ENCODE measurements around the gene MED29. TPM values are rescaled to one million over a fixed set of nuclear protein-coding genes. Genes with fewer than 3 reads are reported as not detected.
A peak's percentile ranks its signal among the peaks of the same experiment; 100 is the strongest.

The MED29 gene
- total RNA-seq, 1 donor from 2014 or later, result 27.0 TPM

DNA sequence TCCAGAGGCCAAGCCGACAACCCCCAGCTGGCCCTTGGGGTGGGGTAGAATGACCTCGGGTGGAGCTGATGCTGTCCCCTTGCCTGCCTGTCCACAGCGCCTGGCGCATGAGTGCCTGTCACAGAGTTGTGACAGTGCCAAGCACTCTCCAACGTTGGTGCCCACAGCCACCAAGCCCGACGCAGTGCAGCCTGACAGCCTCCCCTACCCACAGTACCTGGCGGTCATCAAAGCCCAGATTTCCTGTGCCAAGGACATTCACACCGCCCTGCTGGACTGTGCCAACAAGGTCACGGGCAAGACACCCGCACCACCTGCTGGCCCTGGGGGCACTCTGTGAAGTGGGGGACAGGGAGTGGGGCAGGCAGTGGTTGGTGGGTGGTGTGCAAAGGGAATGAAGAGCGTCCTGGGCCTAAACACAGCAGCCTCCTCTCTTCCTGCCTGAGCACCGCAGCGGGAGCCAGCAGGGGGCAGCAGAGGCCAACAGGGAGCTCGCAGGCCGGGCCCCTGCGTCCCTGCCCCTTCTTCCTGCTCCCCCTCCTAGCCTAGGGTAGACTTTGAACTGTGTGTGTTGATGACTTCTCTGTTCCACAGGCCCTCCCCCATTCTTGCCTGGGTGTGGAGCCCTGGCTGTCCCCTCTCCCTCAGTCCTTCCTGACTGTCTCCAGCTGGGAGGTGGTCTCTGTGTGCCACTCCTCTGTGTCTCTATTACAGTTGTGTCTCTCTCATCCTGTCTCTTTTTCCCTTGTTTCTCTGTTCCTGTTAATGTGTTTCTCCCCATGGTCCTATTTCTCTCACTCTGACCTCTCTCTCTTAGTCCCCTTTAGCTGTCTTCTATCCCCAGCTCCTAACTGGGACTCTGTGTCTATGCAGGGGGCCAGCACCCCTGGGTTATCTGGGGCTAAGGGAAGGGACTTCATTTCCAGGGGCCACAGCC is 6.5 kb downstream of the MED29 start:
- H3K4me3 Mint-ChIP-seq (ENCODE audit: unreplicated experiment), result peak overlapping the region; percentile 45
- FAIRE-seq (no peak), DNase-seq (ENCODE audit: low read depth) (peak; percentile 37)
- Histone ChIP-seq H3K36me3 (ENCODE audit: insufficient read depth, low read length) (peaks cover 7% of the 10 kb centered on the region), H3K27ac (ENCODE audit: low read depth, low read length) (peak overlapping the region; percentile 61), H3K4me2 (ENCODE audit: low read length) (peak overlapping the region; percentile 37), H3K27me3 (ENCODE audit: insufficient read depth, low read length) (no peaks in the 10 kb centered on the region), H3K4me1 (ENCODE audit: insufficient read depth, low read length) (peaks cover 32% of the 10 kb centered on the region), H3K9me3 (ENCODE audit: insufficient read depth, low read depth, low read length) (no peaks in the 10 kb centered on the region), H3K9ac (ENCODE audit: low read length) (peak overlapping the region; percentile 68), H3K4me3 (ENCODE audit: insufficient read depth, low read depth, low read length) (no peak overlapping the region), H2AFZ (ENCODE audit: low read depth, low read length) (no peak overlapping the region), H3K79me2 (ENCODE audit: insufficient read depth, low read length) (peaks cover 12% of the 10 kb centered on the region), H4K20me1 (ENCODE audit: insufficient read depth, low read length) (peaks cover 7% of the 10 kb centered on the region)
- H3K9me3 Mint-ChIP-seq (ENCODE audit: unreplicated experiment), result no peaks in the 10 kb centered on the region
- peaks cover 23% of the 10 kb centered on the region for H3K4me1 Mint-ChIP-seq (ENCODE audit: low read depth, unreplicated experiment)
- H3K27ac Mint-ChIP-seq (ENCODE audit: unreplicated experiment), result peak overlapping the region; percentile 68
- no peak for TF ChIP-seq EZH2 (IDR thresholded peaks at IDR 0.05; ENCODE audit: insufficient read depth, low read length)
- TF ChIP-seq, protein P1, sequence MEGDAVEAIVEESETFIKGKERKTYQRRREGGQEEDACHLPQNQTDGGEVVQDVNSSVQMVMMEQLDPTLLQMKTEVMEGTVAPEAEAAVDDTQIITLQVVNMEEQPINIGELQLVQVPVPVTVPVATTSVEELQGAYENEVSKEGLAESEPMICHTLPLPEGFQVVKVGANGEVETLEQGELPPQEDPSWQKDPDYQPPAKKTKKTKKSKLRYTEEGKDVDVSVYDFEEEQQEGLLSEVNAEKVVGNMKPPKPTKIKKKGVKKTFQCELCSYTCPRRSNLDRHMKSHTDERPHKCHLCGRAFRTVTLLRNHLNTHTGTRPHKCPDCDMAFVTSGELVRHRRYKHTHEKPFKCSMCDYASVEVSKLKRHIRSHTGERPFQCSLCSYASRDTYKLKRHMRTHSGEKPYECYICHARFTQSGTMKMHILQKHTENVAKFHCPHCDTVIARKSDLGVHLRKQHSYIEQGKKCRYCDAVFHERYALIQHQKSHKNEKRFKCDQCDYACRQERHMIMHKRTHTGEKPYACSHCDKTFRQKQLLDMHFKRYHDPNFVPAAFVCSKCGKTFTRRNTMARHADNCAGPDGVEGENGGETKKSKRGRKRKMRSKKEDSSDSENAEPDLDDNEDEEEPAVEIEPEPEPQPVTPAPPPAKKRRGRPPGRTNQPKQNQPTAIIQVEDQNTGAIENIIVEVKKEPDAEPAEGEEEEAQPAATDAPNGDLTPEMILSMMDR (IDR thresholded peaks at IDR 0.05; ENCODE audit: insufficient read depth, low read depth, low read length), result peak; percentile 75
- no peaks in the 10 kb centered on the region for H3K27me3 Mint-ChIP-seq (ENCODE audit: low read depth, unreplicated experiment)
- H3K36me3 Mint-ChIP-seq (ENCODE audit: low read depth, unreplicated experiment), result peaks cover 2% of the 10 kb centered on the region

DNA sequence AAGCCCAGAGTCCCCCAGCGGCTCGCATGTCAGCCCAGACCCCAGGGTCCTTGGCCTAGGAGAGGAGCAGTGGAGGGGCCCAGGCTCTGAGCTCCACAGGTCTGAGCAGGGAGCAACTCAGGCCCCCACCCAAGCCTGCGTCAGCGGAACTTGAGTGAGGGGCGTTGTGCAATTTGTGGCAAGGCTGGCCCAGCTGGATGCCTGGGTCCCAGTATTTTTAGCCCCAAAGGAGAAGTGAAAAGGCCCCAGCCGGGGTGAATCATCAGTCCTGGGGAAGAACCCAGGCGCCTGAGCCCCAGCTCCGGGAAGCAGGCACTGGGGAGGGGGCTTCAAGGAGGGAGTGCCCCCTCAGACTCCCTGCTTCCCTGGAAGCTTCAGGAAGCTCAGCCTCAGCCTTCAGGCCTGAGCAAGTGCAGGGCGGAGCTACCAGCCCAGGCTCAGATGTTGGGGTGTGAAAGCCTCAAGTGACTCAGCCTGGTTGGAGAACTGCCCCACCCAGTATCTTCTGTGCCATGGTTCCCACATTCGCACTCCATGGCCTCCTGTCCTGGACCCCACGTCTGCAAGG is 7.2 kb downstream of the MED29 start:
- Mint-ChIP-seq H3K27me3 (ENCODE audit: low read depth, unreplicated experiment) (no peaks in the 10 kb centered on the region), H3K27ac (ENCODE audit: unreplicated experiment) (peak overlapping the region; percentile 68), H3K4me1 (ENCODE audit: low read depth, unreplicated experiment) (peaks cover 23% of the 10 kb centered on the region), H3K9me3 (ENCODE audit: unreplicated experiment) (no peaks in the 10 kb centered on the region), H3K36me3 (ENCODE audit: low read depth, unreplicated experiment) (peaks cover 2% of the 10 kb centered on the region), H3K4me3 (ENCODE audit: unreplicated experiment) (peak overlapping the region; percentile 45)
- H3K9me3 ChIP-seq (ENCODE audit: insufficient read depth, low read depth, low read length), result no peaks in the 10 kb centered on the region
- H3K9ac ChIP-seq (ENCODE audit: low read length), result peak overlapping the region; percentile 68
- H3K4me3 ChIP-seq (ENCODE audit: insufficient read depth, low read depth, low read length), result no peak overlapping the region
- no peaks in the 10 kb centered on the region for H3K27me3 ChIP-seq (ENCODE audit: insufficient read depth, low read length)
- DNase-seq (ENCODE audit: low read depth) (peak; percentile 65), FAIRE-seq (no peak)
- peaks cover 7% of the 10 kb centered on the region for H3K79me2 ChIP-seq (ENCODE audit: insufficient read depth, low read length)
- H4K20me1 ChIP-seq (ENCODE audit: insufficient read depth, low read length), result peaks cover 6% of the 10 kb centered on the region
- peaks cover 39% of the 10 kb centered on the region for H3K4me1 ChIP-seq (ENCODE audit: insufficient read depth, low read length)
- peak overlapping the region; percentile 37 for H3K4me2 ChIP-seq (ENCODE audit: low read length)
- no peak for TF ChIP-seq EZH2 (IDR thresholded peaks at IDR 0.05; ENCODE audit: insufficient read depth, low read length)
- TF ChIP-seq, protein P1 (IDR thresholded peaks at IDR 0.05; ENCODE audit: insufficient read depth, low read depth, low read length), result no peak
- peak overlapping the region; percentile 61 for H3K27ac ChIP-seq (ENCODE audit: low read depth, low read length)
- no peak overlapping the region for H2AFZ ChIP-seq (ENCODE audit: low read depth, low read length)
- H3K36me3 ChIP-seq (ENCODE audit: insufficient read depth, low read length), result peaks cover 6% of the 10 kb centered on the region
